Small intestine (tissue), 7 donors: ENCODE results near the gene CD247. TPM values are rescaled to one million over a fixed set of nuclear protein-coding genes. Genes with fewer than 3 reads are reported as not detected.

Source experiments
- DNase-seq, 2 donors: peaks; one replicate each; pipeline versions ENCODE4 v3.0.0 to v3.0.0-alpha.2; 2013
- FAIRE-seq: peaks from 2 replicates; lab custom pipeline; 2012; peaks lifted over from hg19 to GRCh38; lab: Jason Lieb, UNC
- H3K27ac ChIP-seq, 3 donors: one replicate each; pipeline ENCODE4 v1.5.1; 2013; ENCODE audit warnings: low read length in 2 of 3, mild to moderate bottlenecking in 2 of 3, control low read depth in 1 of 3, inconsistent platforms in 1 of 3, low read depth in 1 of 3, moderate library complexity in 1 of 3
- H3K27me3 ChIP-seq, 3 donors: one replicate each; pipeline ENCODE4 v1.6.1; 2013; ENCODE audit warnings: low read length in 3 of 3, inconsistent platforms in 1 of 3; ENCODE audit not compliant: control insufficient read depth in 3 of 3, insufficient read depth in 3 of 3
- H3K36me3 ChIP-seq, 3 donors: one replicate each; pipeline ENCODE4 v1.6.1; 2013; ENCODE audit warnings: low read length in 3 of 3, inconsistent platforms in 1 of 3, low read depth in 1 of 3, mild to moderate bottlenecking in 1 of 3, moderate library complexity in 1 of 3; ENCODE audit not compliant: control insufficient read depth in 3 of 3, insufficient read depth in 2 of 3
- H3K4me1 ChIP-seq, 3 donors: one replicate each; pipeline ENCODE4 v1.6.1; 2013; ENCODE audit warnings: low read length in 2 of 3, inconsistent platforms in 1 of 3, low read depth in 1 of 3, mild to moderate bottlenecking in 1 of 3, moderate library complexity in 1 of 3; ENCODE audit not compliant: control insufficient read depth in 3 of 3, insufficient read depth in 2 of 3
- H3K4me3 ChIP-seq, 3 donors: one replicate each; pipeline ENCODE4 v1.5.1; 2013; ENCODE audit warnings: low read length in 3 of 3, control low read depth in 1 of 3, inconsistent platforms in 1 of 3, low read depth in 1 of 3, mild to moderate bottlenecking in 1 of 3, moderate library complexity in 1 of 3
- H3K9me3 ChIP-seq, 2 donors: one replicate each; pipeline ENCODE4 v1.6.1; 2013; ENCODE audit warnings: low read depth in 1 of 2, low read length in 1 of 2; ENCODE audit not compliant: control insufficient read depth in 2 of 2, insufficient read depth in 1 of 2
- whole genome bisulfite sequencing, 3 donors: extraction: QIAGEN DNeasy Blood & Tissue Kit; methylation state at CpG; one replicate each; pipeline ENCODE4 v1.1.7; 2013; 5-methylcytosine and 5-hydroxymethylcytosine counted together
- polyA plus RNA-seq, 4 donors: library from polyadenylated mRNA; stranded (reverse) in 3 of 4; unstranded in 1 of 4; fragments of 200-250 nt in 3 of 4; fragments of 120-200 nt in 1 of 4; gene quantifications; one replicate each; pipeline versions ENCODE4 v1.2.1 to v1.2.3, GENCODE V29; 2013
- donor health status: healthy with polysubstance abuse.
- donor health status: control.
- donor health status: control.
- donor health status: Bipolar disorder and iron deficiency.
- donor health status: healthy.

CD247 gene
- polyA plus RNA-seq, 4 donors = 0.45 to 5.0 (median 3.2) TPM

DNA sequence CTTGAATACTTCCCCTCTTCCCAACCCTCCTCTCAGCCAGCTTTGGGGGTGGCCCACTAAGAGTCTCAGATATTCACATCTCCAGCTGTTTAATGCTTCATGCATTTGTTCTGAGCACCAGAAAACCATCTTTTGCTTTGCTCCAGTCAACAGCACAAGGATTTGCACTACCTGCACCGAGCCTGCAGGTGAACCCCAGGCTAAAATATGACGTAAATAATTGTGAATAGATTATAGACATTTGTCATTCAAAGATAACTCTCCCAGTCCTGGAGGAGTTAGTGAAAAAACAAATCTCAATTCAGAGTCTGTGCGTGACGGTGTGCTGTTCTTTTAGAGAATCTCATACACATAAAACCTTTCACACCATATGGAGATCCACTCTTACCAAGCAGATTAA, 7.4 kb downstream of the CD247 start:
- Histone ChIP-seq H3K4me1 (peaks cover 0 to 4% (median 0%) of the 10 kb centered on the region in 3 donors), H3K36me3 (no peaks in the 10 kb centered on the region), H3K27me3 (no peaks in the 10 kb centered on the region), H3K4me3 (no peak overlapping the region), H3K27ac (no peak overlapping the region), H3K9me3 (no peaks in the 10 kb centered on the region)
- DNase-seq = no peak
- 67 to 85% (median 75%) methylated on average over 4 of the region's 4 CpGs for WGBS, 3 donors
- no peak for FAIRE-seq

DNA sequence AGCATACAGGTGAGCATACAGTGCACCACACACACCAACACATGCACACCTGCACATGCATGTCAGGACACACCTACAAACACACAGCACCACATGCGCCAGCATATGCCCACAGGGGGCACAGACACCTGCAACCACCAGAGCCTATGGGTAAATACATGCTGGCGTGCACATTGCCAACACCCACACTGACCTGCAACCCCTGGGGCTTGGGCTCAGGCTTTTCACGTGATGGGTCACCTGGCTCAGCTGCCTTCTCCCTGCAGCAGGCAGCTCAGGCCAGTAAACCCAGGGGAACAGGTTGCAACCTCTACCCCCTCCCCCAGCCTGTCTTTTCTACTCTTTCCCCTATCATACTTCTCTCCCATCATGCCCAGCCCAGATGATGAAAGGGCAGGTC, 8.1 kb downstream of the CD247 start:
- no peaks in the 10 kb centered on the region for H3K27me3 ChIP-seq
- 73 to 81% (median 77%) methylated on average over 3 of the region's 3 CpGs for WGBS, 3 donors
- H3K36me3 ChIP-seq = no peaks in the 10 kb centered on the region
- H3K9me3 ChIP-seq = no peaks in the 10 kb centered on the region
- no peak overlapping the region for H3K27ac ChIP-seq
- peaks cover 0 to 4% (median 0%) of the 10 kb centered on the region in 3 donors for H3K4me1 ChIP-seq
- no peak for FAIRE-seq
- DNase-seq = no peak
- H3K4me3 ChIP-seq = no peak overlapping the region

DNA sequence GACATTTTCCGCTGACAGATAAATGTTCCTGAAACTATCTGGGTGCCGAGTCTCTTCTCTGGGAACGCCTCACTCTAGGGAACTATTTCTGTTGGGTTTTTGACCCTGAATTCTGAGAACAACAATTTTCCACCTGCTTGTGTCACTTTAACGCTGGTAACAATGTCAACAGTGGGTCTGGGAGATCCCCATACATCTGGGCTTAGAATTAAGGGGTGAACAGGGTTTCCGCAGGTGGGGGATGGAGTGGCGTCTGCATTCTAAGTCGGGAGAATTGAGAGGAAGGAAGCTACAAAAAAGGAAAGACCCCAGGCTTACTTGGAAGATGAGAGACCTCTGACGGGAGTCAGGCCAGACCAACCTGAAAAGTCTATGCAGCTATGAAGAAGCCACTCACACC, 8.7 kb downstream of the CD247 start:
- 80 to 92% (median 81%) methylated on average over 8 of the region's 8 CpGs for WGBS, 3 donors
- no peak for DNase-seq
- peaks cover 0 to 4% (median 0%) of the 10 kb centered on the region in 3 donors for H3K4me1 ChIP-seq
- no peak for FAIRE-seq
- H3K4me3 ChIP-seq = no peak overlapping the region
- no peaks in the 10 kb centered on the region for H3K9me3 ChIP-seq
- H3K36me3 ChIP-seq = no peaks in the 10 kb centered on the region
- H3K27ac ChIP-seq = no peak overlapping the region
- no peaks in the 10 kb centered on the region for H3K27me3 ChIP-seq

DNA sequence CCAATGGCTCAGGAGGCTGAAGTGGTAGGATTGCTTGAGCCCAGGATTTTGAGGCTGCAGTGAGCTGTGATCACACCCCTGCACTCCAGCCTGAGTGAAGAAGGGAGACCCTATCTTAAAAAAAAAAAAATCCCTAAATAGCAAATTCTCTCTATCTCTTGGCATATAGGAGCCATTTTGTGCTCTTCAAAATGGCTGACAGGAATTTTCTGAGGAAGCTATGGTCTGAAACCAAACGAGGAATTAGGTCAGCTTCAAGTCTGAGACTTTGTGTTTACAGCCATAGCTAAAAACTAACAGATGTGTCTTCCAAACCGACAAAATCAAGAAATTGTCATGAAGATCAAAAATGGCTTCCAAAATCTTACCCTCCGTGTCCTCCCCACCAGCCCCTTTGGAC, 10.6 kb downstream of the CD247 start:
- Histone ChIP-seq H3K4me1 (peaks cover 0 to 4% (median 0%) of the 10 kb centered on the region in 3 donors), H3K4me3 (no peak overlapping the region), H3K9me3 (no peaks in the 10 kb centered on the region), H3K27ac (no peak overlapping the region), H3K27me3 (peaks cover 0 to 5% (median 0%) of the 10 kb centered on the region in 3 donors), H3K36me3 (no peaks in the 10 kb centered on the region)
- DNase-seq (no peak), FAIRE-seq (no peak)
- 85 to 88% (median 88%) methylated on average over 3 of the region's 3 CpGs for WGBS, 3 donors

DNA sequence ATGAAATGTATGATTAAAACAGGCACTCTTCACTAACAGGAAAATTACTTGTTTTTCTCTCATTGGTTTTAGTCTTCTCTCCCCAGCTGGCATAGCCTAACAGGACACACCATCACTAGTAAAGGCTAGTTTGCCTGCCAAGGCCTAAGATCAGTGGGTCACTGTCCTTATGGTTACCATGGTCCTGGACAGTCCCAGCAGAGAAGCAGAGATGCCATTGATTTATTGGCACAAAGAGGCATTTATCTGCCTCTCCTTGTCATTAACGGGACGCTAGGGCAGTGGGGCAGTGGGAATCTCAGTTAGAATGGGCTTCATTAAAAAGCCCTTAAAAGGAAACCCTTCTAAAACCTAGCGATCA, 13.9 kb downstream of the CD247 start:
- Histone ChIP-seq H3K27ac (no peak overlapping the region), H3K36me3 (no peaks in the 10 kb centered on the region), H3K4me3 (no peak overlapping the region), H3K27me3 (peaks cover 0 to 5% (median 0%) of the 10 kb centered on the region in 3 donors), H3K4me1 (peaks cover 0 to 5% (median 0%) of the 10 kb centered on the region in 3 donors), H3K9me3 (no peaks in the 10 kb centered on the region)
- FAIRE-seq (no peak), DNase-seq (no peak)
- 75 to 81% (median 79%) methylated on average over 3 of the region's 3 CpGs for WGBS, 3 donors

DNA sequence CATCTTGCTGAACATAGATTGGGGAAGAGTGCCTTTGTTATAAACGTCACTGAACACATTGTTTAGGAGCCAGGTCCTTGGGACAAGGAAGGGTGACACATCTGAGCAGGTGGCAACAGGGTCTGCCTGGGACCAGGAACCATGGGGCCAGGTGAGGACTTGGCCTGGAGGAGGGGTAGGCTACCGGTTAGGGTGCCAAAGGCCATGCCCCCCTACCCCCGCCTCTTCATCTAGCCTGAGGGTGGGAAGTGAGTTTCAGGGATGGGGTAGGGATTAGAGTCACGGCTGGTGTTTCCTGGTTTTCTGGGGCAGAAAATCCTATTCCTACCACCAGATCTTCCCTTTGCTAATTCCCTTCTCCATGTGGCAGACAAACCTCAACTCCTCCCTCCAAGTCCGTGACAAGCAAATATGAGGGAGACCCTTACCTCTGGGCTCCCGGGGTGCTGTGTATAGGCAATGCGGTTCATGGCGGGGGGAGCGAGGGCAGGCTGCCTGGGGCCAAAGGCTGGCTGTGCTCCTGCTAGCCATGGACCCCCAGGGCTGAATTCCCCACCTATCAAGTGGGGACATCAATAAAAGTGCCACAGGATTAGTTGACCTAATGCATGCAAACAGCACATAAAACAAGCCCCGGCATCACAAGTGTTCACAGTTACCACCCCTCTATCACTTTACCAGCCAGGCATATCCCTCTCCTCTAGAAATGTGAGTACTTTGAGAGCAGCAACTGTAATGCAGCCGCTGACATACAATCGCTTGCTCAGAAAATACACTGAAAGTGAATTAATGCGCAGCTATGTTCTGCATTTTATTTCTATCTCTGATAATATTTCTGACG, 14.5 kb downstream of the CD247 start:
- peaks cover 0 to 5% (median 0%) of the 10 kb centered on the region in 3 donors for H3K4me1 ChIP-seq
- H3K9me3 ChIP-seq = no peaks in the 10 kb centered on the region
- DNase-seq (no peak), FAIRE-seq (no peak)
- no peaks in the 10 kb centered on the region for H3K36me3 ChIP-seq
- H3K27ac ChIP-seq = no peak overlapping the region
- WGBS, 3 donors = 79 to 81% (median 79%) methylated on average over 14 of the region's 14 CpGs
- peaks cover 0 to 5% (median 0%) of the 10 kb centered on the region in 3 donors for H3K27me3 ChIP-seq
- H3K4me3 ChIP-seq = no peak overlapping the region

DNA sequence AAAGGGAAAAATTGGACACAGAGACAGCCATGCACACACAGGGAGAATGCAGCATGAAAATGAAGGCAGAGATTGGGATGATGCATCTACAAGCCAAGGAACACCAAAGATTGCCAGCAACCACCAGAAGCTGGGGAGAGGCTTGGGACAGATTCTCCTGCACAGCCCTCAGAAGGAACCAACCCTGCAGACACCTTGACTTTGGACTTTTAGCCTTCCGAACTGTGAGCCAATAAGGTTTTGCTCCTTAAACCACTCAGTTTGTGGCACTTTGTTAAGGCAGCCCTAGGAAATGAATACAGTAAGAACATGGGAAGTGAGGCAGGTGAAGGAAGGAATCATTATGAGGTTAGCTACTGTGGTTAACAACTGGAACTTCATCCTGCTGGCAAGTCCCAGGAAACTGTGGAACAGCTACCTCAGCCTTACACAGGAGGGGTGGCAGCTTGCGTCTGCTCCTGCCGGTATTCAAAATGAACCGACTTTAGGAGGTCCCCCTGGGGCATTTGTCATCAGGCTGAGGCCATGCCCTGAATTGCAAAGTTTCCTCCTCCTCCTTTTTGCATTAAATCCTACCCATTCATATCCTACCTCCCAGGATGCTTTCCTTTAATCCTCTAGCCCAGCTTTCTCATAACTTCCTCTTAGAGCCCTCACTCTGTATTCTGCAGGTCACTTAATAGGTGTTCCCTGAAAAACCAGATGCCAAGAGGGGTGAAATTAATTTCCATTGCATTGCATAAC, 15.4 kb downstream of the CD247 start:
- DNase-seq = no peak
- Histone ChIP-seq H3K4me3 (no peak overlapping the region), H3K27me3 (peaks cover 0 to 5% (median 0%) of the 10 kb centered on the region in 3 donors), H3K9me3 (no peaks in the 10 kb centered on the region), H3K27ac (no peak overlapping the region), H3K4me1 (peaks cover 0 to 5% (median 0%) of the 10 kb centered on the region in 3 donors), H3K36me3 (no peaks in the 10 kb centered on the region)
- 60 to 77% (median 60%) methylated on average over 4 of the region's 4 CpGs for WGBS, 3 donors
- FAIRE-seq = no peak

DNA sequence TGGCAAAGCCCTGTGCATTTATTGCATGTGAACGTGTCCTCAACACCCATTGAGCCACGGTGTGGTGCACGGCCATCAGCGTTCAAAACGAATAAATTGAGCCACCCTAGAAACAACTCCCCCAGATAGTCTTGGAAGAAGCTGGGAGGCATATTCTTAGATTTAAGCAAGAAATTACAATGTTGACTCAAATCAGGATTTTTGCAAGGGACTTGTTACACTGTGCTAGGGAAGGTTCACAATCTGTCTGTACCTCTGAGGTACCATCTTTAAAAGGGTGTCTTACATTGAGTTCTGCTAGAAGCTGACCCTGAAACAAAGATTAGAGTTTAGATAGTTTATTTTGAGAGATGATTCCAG, 16.2 kb downstream of the CD247 start:
- Histone ChIP-seq H3K27me3 (peaks cover 0 to 5% (median 0%) of the 10 kb centered on the region in 3 donors), H3K27ac (no peak overlapping the region), H3K36me3 (no peaks in the 10 kb centered on the region), H3K9me3 (no peaks in the 10 kb centered on the region), H3K4me1 (peaks cover 0 to 5% (median 0%) of the 10 kb centered on the region in 3 donors), H3K4me3 (no peak overlapping the region)
- WGBS, 3 donors = 60 to 78% (median 64%) methylated on average over 5 of the region's 5 CpGs
- DNase-seq (no peak), FAIRE-seq (no peak)
